A673 (cell line): ENCODE measurements around the gene CCDC141.

Source experiments
- CTCF ChIP-seq: fragments of 300-800, 200-600 bp; sonication (generic); conservative IDR thresholded peaks from 2 replicates; pipeline ENCODE4 v1.5.1; 2017; ENCODE audit warnings: low read depth, mild to moderate bottlenecking, antibody characterized with exemption, low read length, moderate library complexity, mixed read lengths
- EZH2 ChIP-seq: fragments of 200-600 bp; sonication (generic); IDR thresholded peaks from 2 replicates; pipeline ENCODE4 v1.6.1; 2017; ENCODE audit warnings: borderline replicate concordance, low read depth, mild to moderate bottlenecking, mixed read lengths, antibody characterized with exemption, low read length; ENCODE audit not compliant: poor library complexity, severe bottlenecking

- no peak for TF ChIP-seq CTCF
- no peak for TF ChIP-seq EZH2
Measured at GRCh38 chr2:178976351-178976750, 73.6 kb downstream of the CCDC141 start.
